HK-2 (cell line): ENCODE measurements around the gene NT5C1B.
"Not testable (repeated sequence)": the region's sequence is repeated elsewhere in the genome, so short reads cannot be mapped to it uniquely, and the experiment has no call there.

ENCODE experiments used
- DNase-seq: peaks from one replicate; pipeline ENCODE4 v3.0.0-alpha.2; 2018; ENCODE audit not compliant: unreplicated experiment

The NT5C1B gene

GRCh38 chr2:18589354-18589753, at the start of gene NT5C1B:
Gene NT5C1B, minus strand, starts transcription at chr2:18589569. Its CDS starts 101 bp downstream, at chr2:18589468.
- DNase-seq, result no peak

GRCh38 chr2:18637196-18637595, 47.8 kb upstream of the NT5C1B start:
- no peak for DNase-seq

- DNase-seq, result not testable (repeated sequence)
Observed at GRCh38 chr2:18632699-18633098, 43.3 kb upstream of the NT5C1B start.

- DNase-seq, result no peak
Observed at GRCh38 chr2:18630941-18631340, 41.6 kb upstream of the NT5C1B start.

GRCh38 chr2:18630541-18630940, 41.2 kb upstream of the NT5C1B start:
- DNase-seq, result no peak

- DNase-seq, result no peak
Observed at GRCh38 chr2:18630101-18630500, 40.7 kb upstream of the NT5C1B start.

- DNase-seq, result no peak
Observed at GRCh38 chr2:18626958-18627650, 37.7 kb upstream of the NT5C1B start.

GRCh38 chr2:18626256-18626668, 36.9 kb upstream of the NT5C1B start:
- no peak for DNase-seq

GRCh38 chr2:18625563-18625962, 36.2 kb upstream of the NT5C1B start:
- DNase-seq, result no peak

- no peak for DNase-seq
Observed at GRCh38 chr2:18623782-18624181, 34.4 kb upstream of the NT5C1B start.

- no peak for DNase-seq
Observed at GRCh38 chr2:18620867-18621632, 31.7 kb upstream of the NT5C1B start.

- DNase-seq, result no peak
Observed at GRCh38 chr2:18619091-18619490, 29.7 kb upstream of the NT5C1B start.

GRCh38 chr2:18614041-18614440, 24.7 kb upstream of the NT5C1B start:
- no peak for DNase-seq

GRCh38 chr2:18612133-18612532, 22.8 kb upstream of the NT5C1B start:
- no peak for DNase-seq

- DNase-seq, result no peak
Observed at GRCh38 chr2:18611604-18612003, 22.2 kb upstream of the NT5C1B start.

- DNase-seq, result no peak
Observed at GRCh38 chr2:18611184-18611583, 21.8 kb upstream of the NT5C1B start.

- DNase-seq, result no peak
Observed at GRCh38 chr2:18610651-18611050, 21.3 kb upstream of the NT5C1B start.

GRCh38 chr2:18610090-18610489, 20.7 kb upstream of the NT5C1B start:
- DNase-seq, result no peak

- no peak for DNase-seq
Observed at GRCh38 chr2:18605115-18605514, 15.7 kb upstream of the NT5C1B start.

GRCh38 chr2:18604531-18604885, 15.1 kb upstream of the NT5C1B start:
- no peak for DNase-seq

- DNase-seq, result no peak
Observed at GRCh38 chr2:18603854-18604530, 14.6 kb upstream of the NT5C1B start.

GRCh38 chr2:18602298-18602697, 12.9 kb upstream of the NT5C1B start:
- DNase-seq, result no peak

GRCh38 chr2:18600255-18600613, 10.9 kb upstream of the NT5C1B start:
- DNase-seq, result no peak
